ENCODE measurements around the gene PPP1R26.

DNA sequence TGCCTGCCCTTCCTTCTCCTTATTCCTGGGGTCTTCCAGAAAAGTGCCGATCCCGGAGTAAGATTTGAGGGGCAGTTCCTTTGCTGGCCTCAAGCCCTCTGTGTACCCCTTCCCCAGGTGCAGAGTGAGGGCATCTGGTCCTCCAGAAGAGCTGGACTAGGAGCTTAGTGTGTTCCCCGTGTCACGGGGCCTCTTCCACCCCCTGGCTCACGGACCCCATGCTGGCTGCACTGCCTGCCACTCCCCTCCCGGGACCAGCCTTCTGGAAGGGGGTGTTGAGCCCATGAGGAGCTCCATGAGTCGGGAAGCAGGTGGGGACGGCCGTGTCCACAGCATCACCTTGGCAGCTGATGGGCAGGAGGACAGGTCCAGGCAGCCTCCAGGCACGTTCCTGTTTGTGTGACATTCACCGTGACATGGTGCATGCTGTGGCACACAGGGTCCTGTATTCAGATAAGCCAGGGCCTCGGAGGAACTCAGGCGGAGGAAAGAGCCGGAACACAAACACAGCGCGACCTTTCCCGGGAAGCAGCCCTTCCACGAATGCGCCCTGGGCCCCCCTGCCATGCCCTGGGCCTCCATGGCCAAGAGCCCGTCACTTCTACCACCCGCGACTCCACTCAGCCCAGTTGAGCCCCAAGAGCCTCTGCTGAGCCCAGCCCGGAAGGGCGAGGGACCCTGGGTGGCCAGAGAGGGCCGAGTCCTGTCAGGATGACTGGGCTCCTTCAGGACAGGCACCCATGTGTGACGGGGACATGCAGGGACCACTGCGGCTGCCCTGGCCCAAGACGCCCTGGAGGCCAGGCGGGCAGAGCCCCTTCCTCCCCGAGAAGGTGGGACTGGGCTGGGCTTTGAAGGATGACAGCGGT lies 35.7 kb downstream of the PPP1R26 start:
- no peak for TF ChIP-seq KDM1A (IDR thresholded peaks at IDR 0.05; ENCODE audit: borderline replicate concordance, low read length)
- TF ChIP-seq PHF8 (conservative IDR thresholded peaks at IDR 0.05; ENCODE audit: low read depth, low read length) = no peak
- no peak for TF ChIP-seq POLR2A (IDR thresholded peaks at IDR 0.05; ENCODE audit: control extremely low read depth in 1 of 2, low read depth in 2 of 2, low read length in 2 of 2)
- TF ChIP-seq GABPA (IDR thresholded peaks at IDR 0.05; ENCODE audit: borderline replicate concordance, insufficient read depth, low read length) = no peak
- TF ChIP-seq, protein P1, sequence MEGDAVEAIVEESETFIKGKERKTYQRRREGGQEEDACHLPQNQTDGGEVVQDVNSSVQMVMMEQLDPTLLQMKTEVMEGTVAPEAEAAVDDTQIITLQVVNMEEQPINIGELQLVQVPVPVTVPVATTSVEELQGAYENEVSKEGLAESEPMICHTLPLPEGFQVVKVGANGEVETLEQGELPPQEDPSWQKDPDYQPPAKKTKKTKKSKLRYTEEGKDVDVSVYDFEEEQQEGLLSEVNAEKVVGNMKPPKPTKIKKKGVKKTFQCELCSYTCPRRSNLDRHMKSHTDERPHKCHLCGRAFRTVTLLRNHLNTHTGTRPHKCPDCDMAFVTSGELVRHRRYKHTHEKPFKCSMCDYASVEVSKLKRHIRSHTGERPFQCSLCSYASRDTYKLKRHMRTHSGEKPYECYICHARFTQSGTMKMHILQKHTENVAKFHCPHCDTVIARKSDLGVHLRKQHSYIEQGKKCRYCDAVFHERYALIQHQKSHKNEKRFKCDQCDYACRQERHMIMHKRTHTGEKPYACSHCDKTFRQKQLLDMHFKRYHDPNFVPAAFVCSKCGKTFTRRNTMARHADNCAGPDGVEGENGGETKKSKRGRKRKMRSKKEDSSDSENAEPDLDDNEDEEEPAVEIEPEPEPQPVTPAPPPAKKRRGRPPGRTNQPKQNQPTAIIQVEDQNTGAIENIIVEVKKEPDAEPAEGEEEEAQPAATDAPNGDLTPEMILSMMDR (IDR thresholded peaks at IDR 0.05; ENCODE audit: control extremely low read depth in 1 of 3, insufficient read depth in 1 of 3, low read depth in 1 of 3, low read length in 3 of 3) = no peak
- TF ChIP-seq CEBPB (IDR thresholded peaks at IDR 0.05; ENCODE audit: low read depth, low read length) = no peak
- no peak for TF ChIP-seq EZH2 (IDR thresholded peaks at IDR 0.05; ENCODE audit: low read depth, low read length, severe bottlenecking)
- no peak for TF ChIP-seq NRF1 (IDR thresholded peaks at IDR 0.05; ENCODE audit: low read depth, low read length)
